Fibroblast of skin of abdomen (primary cell): Measurements from ENCODE around the gene PCSK5.

Experiments used
- DNase-seq: peaks from one replicate; pipeline ENCODE4 v3.0.0-alpha.2; 2013

PCSK5 gene

GRCh38 chr9:76405340-76405739 is 514.9 kb downstream of the PCSK5 start:
- no peak for DNase-seq

GRCh38 chr9:76405868-76406267 is 515.4 kb downstream of the PCSK5 start:
- no peak for DNase-seq
